Type B pancreatic cell (in vitro differentiated cells): ENCODE measurements around the gene PJA2. TPM values are rescaled to one million over a fixed set of nuclear protein-coding genes. Genes with fewer than 3 reads are reported as not detected.

ENCODE experiments used
- DNase-seq: peaks from one replicate; pipeline ENCODE4 v3.0.0; 2021; ENCODE audit warnings: mixed read lengths; ENCODE audit not compliant: unreplicated experiment; ENCODE audit errors: extremely low spot score
- H3K27ac Mint-ChIP-seq: 2 replicates; pipeline ENCODE4 v1.8.0; 2021; ENCODE audit warnings: mild to moderate bottlenecking, mixed read lengths
- H3K27me3 Mint-ChIP-seq: 2 replicates; pipeline ENCODE4 v1.8.0; 2021; ENCODE audit warnings: mixed read lengths
- H3K36me3 Mint-ChIP-seq: 2 replicates; pipeline ENCODE4 v1.8.0; 2021; ENCODE audit warnings: mixed read lengths
- H3K4me1 Mint-ChIP-seq: one replicate; pipeline ENCODE4 v1.8.0; 2021; ENCODE audit warnings: mixed read lengths; ENCODE audit not compliant: unreplicated experiment
- H3K4me3 Mint-ChIP-seq: 2 replicates; pipeline ENCODE4 v1.8.0; 2021; ENCODE audit warnings: mild to moderate bottlenecking, mixed read lengths
- H3K9me3 Mint-ChIP-seq: 2 replicates; pipeline ENCODE4 v1.8.0; 2021; ENCODE audit warnings: mixed read lengths
- total RNA-seq: library from RNA; stranded (reverse); gene quantifications from 2 replicates; pipeline ENCODE4 v1.2.1, GENCODE V29; 2021; ENCODE audit warnings: low replicate concordance
- TF ChIP-seq, protein P1 (sequence below): fragments of 200-600 bp; sonication (generic); conservative IDR thresholded peaks from 2 replicates; pipeline ENCODE4 v1.5.0; 2021; ENCODE audit warnings: antibody characterized with exemption, mild to moderate bottlenecking

The PJA2 gene
- total RNA-seq, 1 donor from 2014 or later: 79.9 TPM

DNA sequence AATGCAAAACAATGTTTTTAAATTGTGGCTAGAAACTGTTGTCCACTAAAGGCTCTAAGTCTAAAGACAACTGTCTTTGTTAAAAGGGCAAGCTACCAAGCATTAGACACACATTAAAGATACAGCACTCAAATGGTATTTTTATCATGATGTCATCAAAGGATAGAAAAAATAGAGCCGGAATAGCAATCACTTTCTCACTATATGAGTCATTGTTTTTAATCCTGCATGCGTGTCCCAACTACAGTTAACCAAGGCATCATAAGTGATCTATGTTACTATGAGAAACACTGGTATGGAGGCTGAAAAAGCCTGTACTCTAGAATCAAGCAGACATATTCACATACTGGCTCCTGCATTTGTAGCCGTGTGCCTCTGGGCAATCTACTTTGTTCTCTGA lies 1.9 kb upstream of the PJA2 start:
- Mint-ChIP-seq H3K9me3 (peaks cover 6% of the 10 kb centered on the region), H3K4me1 (peaks cover 25% of the 10 kb centered on the region)
- TF ChIP-seq, protein P1, sequence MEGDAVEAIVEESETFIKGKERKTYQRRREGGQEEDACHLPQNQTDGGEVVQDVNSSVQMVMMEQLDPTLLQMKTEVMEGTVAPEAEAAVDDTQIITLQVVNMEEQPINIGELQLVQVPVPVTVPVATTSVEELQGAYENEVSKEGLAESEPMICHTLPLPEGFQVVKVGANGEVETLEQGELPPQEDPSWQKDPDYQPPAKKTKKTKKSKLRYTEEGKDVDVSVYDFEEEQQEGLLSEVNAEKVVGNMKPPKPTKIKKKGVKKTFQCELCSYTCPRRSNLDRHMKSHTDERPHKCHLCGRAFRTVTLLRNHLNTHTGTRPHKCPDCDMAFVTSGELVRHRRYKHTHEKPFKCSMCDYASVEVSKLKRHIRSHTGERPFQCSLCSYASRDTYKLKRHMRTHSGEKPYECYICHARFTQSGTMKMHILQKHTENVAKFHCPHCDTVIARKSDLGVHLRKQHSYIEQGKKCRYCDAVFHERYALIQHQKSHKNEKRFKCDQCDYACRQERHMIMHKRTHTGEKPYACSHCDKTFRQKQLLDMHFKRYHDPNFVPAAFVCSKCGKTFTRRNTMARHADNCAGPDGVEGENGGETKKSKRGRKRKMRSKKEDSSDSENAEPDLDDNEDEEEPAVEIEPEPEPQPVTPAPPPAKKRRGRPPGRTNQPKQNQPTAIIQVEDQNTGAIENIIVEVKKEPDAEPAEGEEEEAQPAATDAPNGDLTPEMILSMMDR: no peak

DNA sequence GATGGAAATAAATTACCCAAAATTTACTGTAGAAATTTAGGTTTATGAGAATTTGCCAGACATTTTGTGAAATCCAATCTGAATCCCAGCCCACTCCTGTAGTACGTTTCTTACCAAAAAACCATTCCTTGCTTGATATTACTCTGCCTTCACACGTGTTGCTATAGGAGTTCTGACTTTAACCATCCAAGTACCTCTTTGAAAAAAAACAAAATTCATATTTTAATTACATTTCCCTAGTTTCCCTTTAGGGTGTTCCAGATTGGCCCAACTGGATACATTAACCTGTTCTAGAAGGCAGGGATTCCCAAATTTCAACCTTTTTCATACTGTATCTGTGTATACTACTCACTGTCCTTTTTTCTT lies 1.4 kb upstream of the PJA2 start:
- DNase-seq: no peak
- peaks cover 6% of the 10 kb centered on the region for H3K9me3 Mint-ChIP-seq
- H3K36me3 Mint-ChIP-seq: no peaks in the 10 kb centered on the region
- peaks cover 25% of the 10 kb centered on the region for H3K4me1 Mint-ChIP-seq
- TF ChIP-seq, protein P1: no peak
- H3K4me3 Mint-ChIP-seq: peak overlapping the region; percentile 93
- no peaks in the 10 kb centered on the region for H3K27me3 Mint-ChIP-seq
- H3K27ac Mint-ChIP-seq: peak overlapping the region; percentile 96

More for the DNA sequence above, 1.9 kb upstream of the PJA2 start:
- peak overlapping the region; percentile 55 for H3K4me3 Mint-ChIP-seq
- H3K27ac Mint-ChIP-seq: peak overlapping the region; percentile 96
- H3K36me3 Mint-ChIP-seq: no peaks in the 10 kb centered on the region
- H3K27me3 Mint-ChIP-seq: no peaks in the 10 kb centered on the region
- DNase-seq: no peak

DNA sequence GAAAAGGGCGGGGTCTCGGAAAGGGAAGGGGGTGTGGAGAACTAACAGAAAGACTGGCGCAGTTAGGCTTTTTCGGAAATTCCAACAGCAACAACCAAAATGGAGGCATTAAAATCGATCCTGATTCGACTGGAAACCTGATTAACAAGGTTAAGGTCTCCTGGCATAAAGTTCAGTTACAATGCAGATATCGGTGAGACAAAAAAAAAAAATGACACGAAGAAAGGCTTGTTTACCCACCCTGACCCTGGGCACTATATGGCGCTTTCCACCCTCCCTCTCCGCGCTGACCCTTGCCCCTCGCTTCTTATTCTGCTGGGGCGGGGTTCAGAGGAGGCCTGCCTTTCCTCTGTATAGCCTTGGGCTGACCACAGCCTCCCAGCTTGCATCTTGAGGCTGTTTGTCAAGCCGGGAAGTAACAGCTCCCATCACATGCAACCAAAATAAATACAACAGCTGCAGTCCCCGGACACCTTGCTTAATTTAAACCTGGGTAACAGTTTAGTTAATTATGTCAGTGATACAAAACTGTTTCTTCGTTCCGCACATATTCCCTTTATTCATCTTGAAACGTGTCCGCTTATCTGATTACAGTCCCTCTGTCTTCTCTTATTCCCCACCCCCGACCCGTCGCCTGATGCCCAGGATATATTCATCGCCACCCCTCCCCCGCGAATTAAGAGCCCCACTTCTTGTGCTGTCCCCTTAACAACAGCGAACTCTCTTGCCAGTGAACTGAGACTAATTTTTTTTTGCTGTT lies 795 bp upstream of the PJA2 start:
- H3K27ac Mint-ChIP-seq: peak overlapping the region; percentile 96
- H3K9me3 Mint-ChIP-seq: peaks cover 6% of the 10 kb centered on the region
- peaks cover 25% of the 10 kb centered on the region for H3K4me1 Mint-ChIP-seq
- no peaks in the 10 kb centered on the region for H3K27me3 Mint-ChIP-seq
- peak; percentile 79 for DNase-seq
- H3K4me3 Mint-ChIP-seq: peak overlapping the region; percentile 93
- TF ChIP-seq, protein P1: no peak
- H3K36me3 Mint-ChIP-seq: peaks cover 1% of the 10 kb centered on the region

DNA sequence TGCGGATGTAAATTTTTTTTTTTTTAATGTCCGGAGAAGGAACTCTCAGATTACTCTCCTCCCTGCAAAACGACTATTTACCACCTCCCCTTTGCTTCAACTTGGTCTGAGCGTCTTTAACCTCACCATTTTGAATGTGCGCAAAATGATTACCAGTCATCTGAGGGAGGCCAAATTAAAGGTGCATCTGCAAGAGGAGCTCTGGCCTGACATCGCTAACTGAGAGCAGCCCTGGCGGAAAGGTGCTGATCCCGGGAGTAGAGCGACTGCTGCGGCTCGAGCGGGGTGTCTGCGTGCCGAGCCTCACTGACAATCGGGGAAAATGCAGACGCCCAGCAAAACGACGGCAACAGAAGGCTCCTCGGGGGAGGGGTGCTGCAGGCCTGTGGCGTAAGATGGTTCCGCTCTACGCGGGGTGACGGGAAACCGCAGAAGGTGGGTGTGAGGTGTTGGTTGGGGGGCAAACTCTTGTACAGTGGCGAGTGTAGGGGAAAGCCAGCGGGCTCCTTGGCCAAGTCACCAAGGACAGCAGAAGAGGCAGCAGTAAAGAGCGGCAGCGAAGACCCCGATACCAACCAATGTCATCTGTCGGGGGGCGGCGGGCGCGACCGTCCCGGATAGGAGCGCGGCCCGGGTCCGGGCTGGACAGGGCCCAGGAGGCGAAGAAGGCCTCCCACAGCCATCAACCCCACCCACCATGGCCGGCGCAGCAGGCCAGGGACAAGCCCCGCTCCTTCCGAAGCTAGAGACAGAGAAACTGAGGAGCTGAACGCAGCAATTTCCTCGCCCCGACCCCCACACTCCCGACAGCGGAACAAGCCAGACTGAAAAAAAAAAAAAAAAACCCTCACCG lies 557 bp downstream of the PJA2 start:
- no peaks in the 10 kb centered on the region for H3K27me3 Mint-ChIP-seq
- peak overlapping the region; percentile 93 for H3K4me3 Mint-ChIP-seq
- peaks cover 4% of the 10 kb centered on the region for H3K9me3 Mint-ChIP-seq
- peak overlapping the region; percentile 96 for H3K27ac Mint-ChIP-seq
- DNase-seq: peak; percentile 72
- TF ChIP-seq, protein P1: no peak
- peaks cover 9% of the 10 kb centered on the region for H3K36me3 Mint-ChIP-seq
- peaks cover 25% of the 10 kb centered on the region for H3K4me1 Mint-ChIP-seq

DNA sequence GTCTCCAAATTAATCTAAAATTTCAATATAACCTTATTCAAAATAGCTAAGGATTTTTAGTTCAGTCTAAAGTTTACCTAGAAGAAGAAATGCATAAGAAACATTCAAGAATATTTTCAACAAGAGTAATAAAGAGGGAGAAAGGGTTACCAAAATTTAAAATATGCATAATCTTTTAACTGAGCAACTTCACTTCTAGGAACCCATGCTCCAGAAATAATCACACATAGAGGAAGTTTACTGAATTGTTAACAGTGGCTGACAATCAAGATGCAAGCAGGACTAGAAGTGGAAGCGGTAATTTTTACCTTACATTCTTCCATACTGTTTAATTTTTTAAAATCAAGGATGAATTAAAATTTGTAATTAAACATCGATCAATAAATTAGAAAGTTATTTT lies 1.9 kb downstream of the PJA2 start:
- Mint-ChIP-seq H3K36me3 (peaks cover 9% of the 10 kb centered on the region), H3K27ac (peak overlapping the region; percentile 96), H3K4me3 (peak overlapping the region; percentile 93), H3K4me1 (peaks cover 15% of the 10 kb centered on the region), H3K9me3 (no peaks in the 10 kb centered on the region), H3K27me3 (no peaks in the 10 kb centered on the region)
- DNase-seq: no peak
- TF ChIP-seq, protein P1: no peak
